ENCODE data around the gene DECR2. TPM values are rescaled to one million over a fixed set of nuclear protein-coding genes. Genes with fewer than 3 reads are reported as not detected.
A peak's percentile ranks its signal among the peaks of the same experiment; 100 is the strongest.

The DECR2 gene
- total and polyA plus RNA-seq, 10 of the 15 experiments (the other 5 are each of a cell fraction or from before 2014, with no cell fraction given) = 0.53 to 20.3 (median 6.0) TPM

DNA sequence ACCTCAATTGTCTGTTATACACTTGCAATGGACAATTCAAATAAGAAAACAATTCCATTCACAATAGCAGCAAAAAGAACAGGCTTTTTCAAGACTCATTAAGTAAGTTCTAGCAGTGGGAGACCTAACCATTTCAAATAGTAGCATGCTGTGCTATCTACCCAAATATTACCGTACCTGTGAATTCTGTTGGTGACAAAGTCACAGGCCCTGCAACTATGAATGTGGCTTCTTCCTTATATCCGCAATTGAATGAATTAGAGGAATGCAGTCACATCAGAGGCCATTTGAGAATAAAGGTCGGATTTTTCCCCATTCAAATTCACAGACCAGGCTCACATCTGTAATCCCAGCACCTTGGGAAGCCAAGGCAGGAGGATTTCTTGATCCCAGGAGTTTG is 5.5 kb upstream of the DECR2 start:
- no peak overlapping the region for H3K27ac ChIP-seq (ENCODE audit: control insufficient read depth, insufficient read depth)
- peaks cover 2% of the 10 kb centered on the region; the same call in 1 of the 2 replicates for H3K79me2 ChIP-seq (ENCODE audit: control insufficient read depth, insufficient read depth, low read length)
- H3K36me3 ChIP-seq (ENCODE audit: control insufficient read depth in 2 of 2, insufficient read depth in 2 of 2, low read length in 1 of 2) = no peaks in the 10 kb centered on the region
- ChIA-PET RAD21 (ENCODE audit: unreplicated experiment) (no interaction called here), SMC1A (ENCODE audit: uncharacterized antibody, unreplicated experiment) (no interaction called here), POLR2A (interaction anchor here (0.6 to 2.0 kb wide), 2 partner anchors 14 to 26 kb away, joined by 4 to 5 read pairs; partner anchors contain the start of gene MRPL28), CTCF (no interaction called here)
- TF ChIP-seq, protein P1, sequence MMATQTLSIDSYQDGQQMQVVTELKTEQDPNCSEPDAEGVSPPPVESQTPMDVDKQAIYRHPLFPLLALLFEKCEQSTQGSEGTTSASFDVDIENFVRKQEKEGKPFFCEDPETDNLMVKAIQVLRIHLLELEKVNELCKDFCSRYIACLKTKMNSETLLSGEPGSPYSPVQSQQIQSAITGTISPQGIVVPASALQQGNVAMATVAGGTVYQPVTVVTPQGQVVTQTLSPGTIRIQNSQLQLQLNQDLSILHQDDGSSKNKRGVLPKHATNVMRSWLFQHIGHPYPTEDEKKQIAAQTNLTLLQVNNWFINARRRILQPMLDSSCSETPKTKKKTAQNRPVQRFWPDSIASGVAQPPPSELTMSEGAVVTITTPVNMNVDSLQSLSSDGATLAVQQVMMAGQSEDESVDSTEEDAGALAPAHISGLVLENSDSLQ (IDR thresholded peaks at IDR 0.05) = no peak
- TF ChIP-seq CBFB (IDR thresholded peaks at IDR 0.05; ENCODE audit: low read depth) (no peak), FOXK2 (IDR thresholded peaks at IDR 0.05) (no peak), RFX5 (IDR thresholded peaks at IDR 0.05; ENCODE audit: low read depth, low read length) (no peak), CHD4 (IDR thresholded peaks at IDR 0.05) (no peak)
- TF ChIP-seq, protein P2, sequence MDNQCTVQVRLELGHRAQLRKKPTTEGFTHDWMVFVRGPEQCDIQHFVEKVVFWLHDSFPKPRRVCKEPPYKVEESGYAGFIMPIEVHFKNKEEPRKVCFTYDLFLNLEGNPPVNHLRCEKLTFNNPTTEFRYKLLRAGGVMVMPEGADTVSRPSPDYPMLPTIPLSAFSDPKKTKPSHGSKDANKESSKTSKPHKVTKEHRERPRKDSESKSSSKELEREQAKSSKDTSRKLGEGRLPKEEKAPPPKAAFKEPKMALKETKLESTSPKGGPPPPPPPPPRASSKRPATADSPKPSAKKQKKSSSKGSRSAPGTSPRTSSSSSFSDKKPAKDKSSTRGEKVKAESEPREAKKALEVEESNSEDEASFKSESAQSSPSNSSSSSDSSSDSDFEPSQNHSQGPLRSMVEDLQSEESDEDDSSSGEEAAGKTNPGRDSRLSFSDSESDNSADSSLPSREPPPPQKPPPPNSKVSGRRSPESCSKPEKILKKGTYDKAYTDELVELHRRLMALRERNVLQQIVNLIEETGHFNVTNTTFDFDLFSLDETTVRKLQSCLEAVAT (IDR thresholded peaks at IDR 0.05) = no peak
- WGBS (ENCODE audit: insufficient coverage, insufficient replicate concordance, low lambda C conversion rate, missing lambda C conversion rate) = 64% methylated on average over 3 of the region's 3 CpGs
- no peak for FAIRE-seq
- peak overlapping the region; percentile 82 for H3K4me2 ChIP-seq (ENCODE audit: control insufficient read depth, insufficient read depth)
- H3K9me3 ChIP-seq (replicated peaks; ENCODE audit: control insufficient read depth, insufficient read depth, low read length) = no peaks in the 10 kb centered on the region; the same call in 2 of the 3 replicates
- in situ Hi-C loops (cut with MboI) = loop anchor here (10.0 kb wide), 1 partner anchor 269 kb away; the partner anchor contains the start of gene RHOT2
- no peak for ATAC-seq
- BruUV-seq (replicated peaks) = no TSS peak
- no peaks in the 10 kb centered on the region for H4K20me1 ChIP-seq (ENCODE audit: control insufficient read depth, insufficient read depth)
- no peaks in the 10 kb centered on the region for H3K27me3 ChIP-seq (replicated peaks in 1 of 2; ENCODE audit: control insufficient read depth in 2 of 2, insufficient read depth in 2 of 2, low read length in 1 of 2)
- H2AFZ ChIP-seq (ENCODE audit: control insufficient read depth, low read depth, low read length) = peak overlapping the region; percentile 71
- H3K9ac ChIP-seq (ENCODE audit: control insufficient read depth, insufficient read depth, low read length) = no peak overlapping the region
- intact Hi-C loops (cut with micrococcal nuclease; ENCODE audit: unreplicated experiment) = loop anchor here (10.0 kb wide), 2 partner anchors 99 to 269 kb away; partner anchors contain the start of gene RHOT2
- H3K4me3 ChIP-seq = peak overlapping the region; percentile 54; the same call in 1 of the 2 replicates
- H3K4me1 ChIP-seq (ENCODE audit: control insufficient read depth, insufficient read depth, low read length) = peaks cover 14% of the 10 kb centered on the region; the same call in 1 of the 2 replicates
- no peak for DNase-seq (ENCODE audit: low read depth, low spot score)

All from GM12878 (cell line).